HG02642 (cell line): ENCODE measurements around the gene BMP5.

ENCODE experiments used
- ATAC-seq: cut with Tn5 transposase; IDR thresholded peaks from one replicate; pipeline ENCODE4 v1.9.1; 2021; ENCODE audit warnings: mild to moderate bottlenecking; ENCODE audit not compliant: unreplicated experiment, poor library complexity

The BMP5 gene

DNA sequence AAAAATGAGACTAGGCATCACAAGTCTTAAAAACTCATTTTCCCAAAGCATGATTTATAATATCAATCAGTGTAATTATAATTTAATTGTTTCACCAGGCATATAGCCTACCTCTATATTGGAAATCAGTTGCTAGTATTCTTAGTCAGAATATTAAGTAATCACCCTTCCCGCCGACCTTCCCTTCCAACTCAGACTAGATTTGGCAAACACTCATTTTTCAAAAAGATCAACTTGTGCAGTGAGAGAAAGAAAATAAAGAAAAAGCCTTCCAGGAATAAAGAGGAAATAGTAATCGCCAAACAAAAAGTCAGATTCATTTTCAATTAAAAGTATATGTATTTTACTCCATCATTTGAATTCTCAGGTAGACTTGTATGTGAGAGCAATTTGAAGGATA is 1.9 kb upstream of the BMP5 start:
- no peak for ATAC-seq

DNA sequence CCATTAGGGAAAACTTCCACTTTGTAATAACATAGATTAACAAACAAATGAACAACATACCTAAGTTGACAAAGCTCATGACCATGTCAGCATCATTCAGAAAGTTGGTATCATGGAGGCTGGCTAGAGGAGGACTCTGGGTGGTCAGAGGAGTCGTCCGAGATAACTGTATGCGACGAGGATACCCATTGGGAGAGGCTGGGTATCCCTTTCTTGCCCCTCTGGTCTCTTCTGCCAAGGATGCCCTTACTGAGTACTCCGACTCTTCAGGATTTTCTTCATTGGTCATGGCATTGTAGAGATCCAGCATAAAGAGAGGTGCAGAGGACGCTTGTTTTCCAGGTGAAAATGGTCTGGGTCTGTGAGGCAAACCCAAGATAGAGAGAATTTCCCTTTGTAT is 1.1 kb downstream of the BMP5 start:
- ATAC-seq: no peak

DNA sequence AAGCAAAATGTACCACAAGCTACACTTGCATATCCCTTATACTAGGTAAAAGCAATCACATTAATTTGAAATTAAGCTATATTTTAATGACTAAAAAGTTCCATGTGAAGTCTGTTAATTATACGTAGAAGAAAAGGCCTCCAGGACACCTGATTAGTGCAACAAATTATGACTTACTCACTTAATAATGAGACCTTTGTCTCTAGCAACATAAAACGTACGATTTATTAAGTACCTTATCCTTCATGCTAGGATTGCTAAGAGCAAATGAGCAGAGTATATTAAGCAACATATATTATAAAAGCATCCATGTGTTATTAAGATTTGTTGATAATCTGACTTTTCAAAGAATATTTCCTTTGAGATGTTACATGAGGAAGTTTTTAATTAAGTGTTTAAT is 2.5 kb downstream of the BMP5 start:
- no peak for ATAC-seq

DNA sequence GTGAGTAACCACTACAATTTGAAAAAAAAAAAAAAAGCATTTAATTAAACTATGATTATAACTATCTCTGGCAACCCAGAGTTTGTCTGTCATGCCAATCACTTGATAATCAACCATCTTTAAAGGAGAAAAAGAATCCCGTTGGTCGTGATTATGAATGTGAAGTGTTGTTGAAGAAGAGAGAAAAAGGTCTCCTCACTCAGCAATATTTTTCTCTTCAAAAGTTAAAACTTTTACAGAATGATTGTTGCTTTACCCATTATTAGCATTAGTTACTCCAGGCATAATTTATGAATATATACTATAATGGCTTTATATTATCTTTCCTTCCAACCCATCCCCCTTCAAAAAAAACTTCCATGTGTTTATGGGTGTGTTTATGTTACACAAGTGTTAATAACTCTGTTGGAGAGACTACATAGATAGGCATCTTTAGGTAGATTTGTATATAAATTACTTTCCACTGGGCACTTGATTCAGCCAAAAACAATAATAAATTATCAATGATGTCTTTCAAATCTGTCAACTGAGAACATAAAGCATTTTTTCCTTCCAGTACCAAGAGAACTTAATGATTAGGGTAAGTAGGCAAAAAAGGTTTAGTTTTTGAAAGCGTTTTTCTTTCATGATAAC is 5.1 kb downstream of the BMP5 start:
- no peak for ATAC-seq

DNA sequence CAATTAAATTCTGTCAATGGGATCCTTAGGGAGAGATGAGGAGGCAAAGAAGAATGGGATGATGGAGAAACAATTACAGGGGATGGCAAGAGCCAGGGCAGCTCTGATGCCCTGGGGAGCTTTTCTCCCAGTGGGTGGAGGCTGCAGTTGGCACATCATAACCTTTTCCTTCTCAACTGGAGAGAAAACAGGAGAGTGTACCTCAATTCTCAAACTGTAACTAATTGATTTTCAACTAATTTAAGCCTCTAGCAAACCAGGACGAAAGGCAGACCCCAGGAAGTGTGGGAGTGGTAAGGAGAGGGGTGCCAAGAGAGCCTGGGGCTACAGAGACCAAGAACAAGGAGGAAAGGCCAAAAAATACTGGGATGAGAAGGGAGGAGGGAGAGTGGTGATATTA is 5.7 kb downstream of the BMP5 start:
- no peak for ATAC-seq

DNA sequence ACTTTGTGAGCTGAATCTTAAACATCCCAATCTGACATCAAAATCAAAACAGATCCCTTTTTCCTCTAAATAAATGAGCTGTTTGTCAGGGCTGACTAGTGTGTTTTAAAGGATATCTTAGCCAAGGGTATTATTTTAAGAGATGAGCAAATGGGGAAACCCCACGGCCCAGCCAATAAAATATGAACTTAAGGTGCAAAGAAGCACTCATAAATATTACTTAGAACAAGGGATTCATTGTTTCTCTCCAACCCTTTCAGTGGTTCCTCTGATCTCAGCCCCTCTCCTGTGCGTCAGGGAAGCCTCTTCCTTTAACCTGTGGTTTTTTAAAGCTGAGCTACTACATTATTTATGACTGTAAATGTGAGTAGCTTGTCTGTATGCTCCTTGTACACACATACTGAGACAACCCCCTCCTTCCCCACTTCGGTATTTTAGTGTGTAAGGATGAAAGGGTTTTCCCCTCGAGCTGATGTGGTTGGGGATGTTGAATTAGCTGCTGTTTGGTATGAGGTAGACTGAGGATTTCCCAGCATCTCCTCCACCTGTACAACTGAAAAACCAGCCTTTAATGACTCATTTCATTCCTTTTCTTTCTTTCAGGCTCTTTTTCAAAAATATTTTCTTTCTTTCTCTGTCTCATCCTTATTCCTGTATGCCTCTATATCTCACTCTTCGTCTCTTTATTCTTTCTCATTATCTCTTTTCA is 6.5 kb downstream of the BMP5 start:
- peak; percentile 97 for ATAC-seq

DNA sequence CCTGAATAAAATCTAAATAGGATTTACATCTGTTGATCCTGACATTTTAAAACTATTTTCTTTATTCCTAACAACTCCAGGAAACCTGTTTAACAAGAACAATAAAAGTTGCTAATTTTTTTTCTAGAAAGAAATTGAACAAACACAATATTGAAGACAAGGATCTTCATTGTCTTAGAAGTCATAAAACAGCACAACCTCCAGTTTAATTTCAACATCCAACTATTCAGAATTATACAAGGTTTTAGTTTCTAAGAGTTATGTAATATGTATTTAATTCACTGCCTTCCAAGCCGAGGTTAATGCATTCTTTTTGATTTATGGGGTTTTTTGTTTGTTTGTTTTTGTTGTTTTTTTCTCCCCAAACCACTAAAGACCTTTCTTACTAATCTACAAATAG is 7.2 kb downstream of the BMP5 start:
- no peak for ATAC-seq

DNA sequence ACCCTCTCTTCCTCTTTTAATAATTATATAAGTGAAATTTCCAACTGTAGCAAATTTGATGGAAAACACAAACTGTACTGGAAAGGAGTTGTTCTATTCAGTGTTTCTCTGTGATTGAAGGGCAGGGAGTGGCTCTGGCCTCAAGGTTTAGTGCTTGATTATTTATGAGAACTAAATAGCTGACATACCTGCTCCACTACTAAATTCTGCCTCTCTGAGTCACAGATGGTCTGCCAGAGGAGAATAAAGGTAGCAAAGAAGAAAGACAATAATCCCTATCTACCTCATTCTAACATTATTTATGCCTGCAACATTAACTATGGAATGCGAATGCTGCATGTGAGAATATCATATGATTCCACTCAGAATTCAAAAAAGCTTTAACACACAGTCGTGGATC is 9.3 kb downstream of the BMP5 start:
- no peak for ATAC-seq

GRCh38 chr6:55853008-55854001 is 22.1 kb downstream of the BMP5 start:
- no peak for ATAC-seq

- ATAC-seq: no peak
These were observed 34.0 kb downstream of the BMP5 start for GRCh38 chr6:55841341-55841740.

- ATAC-seq: no peak
These were observed 36.3 kb downstream of the BMP5 start for GRCh38 chr6:55839080-55839479.

DNA sequence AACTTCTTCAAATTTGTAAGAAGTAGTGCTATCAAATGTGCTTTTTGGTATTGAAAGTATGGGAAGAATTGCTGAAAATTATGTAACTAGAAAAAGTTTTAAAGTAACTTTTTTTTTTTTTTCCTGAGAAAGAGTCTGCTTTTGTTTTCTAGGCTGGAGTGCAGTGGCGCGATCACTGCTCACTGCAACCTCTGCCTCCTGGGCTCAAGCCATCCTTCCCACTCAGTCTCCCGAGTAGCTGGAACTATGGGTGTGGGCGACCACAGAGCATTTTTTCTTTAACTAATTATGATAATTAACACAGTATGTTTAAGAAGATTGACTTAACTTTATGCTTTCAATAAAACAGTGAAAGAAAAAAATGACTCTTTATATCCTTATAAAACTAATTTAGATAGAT is 38.4 kb downstream of the BMP5 start:
- ATAC-seq: no peak

DNA sequence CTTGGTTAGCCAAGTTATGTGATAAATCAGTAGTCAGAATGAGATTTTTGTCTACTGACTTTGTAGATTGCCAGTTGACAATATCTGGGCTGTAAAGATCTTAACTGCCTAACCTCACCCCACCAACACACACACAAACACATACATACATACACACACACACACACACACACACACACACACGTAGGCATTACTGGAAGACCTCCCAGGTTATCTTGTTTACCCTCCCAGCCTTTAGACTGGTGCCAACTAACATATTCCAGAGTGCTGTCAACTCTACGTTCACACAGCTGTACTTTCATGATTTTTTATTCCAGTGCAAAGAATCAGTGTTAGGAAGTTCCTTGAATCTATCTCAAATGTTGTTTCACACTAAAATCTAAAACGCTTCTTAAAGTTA is 38.9 kb downstream of the BMP5 start:
- no peak for ATAC-seq

- ATAC-seq: no peak
These were observed 40.2 kb downstream of the BMP5 start for GRCh38 chr6:55835220-55835619.

DNA sequence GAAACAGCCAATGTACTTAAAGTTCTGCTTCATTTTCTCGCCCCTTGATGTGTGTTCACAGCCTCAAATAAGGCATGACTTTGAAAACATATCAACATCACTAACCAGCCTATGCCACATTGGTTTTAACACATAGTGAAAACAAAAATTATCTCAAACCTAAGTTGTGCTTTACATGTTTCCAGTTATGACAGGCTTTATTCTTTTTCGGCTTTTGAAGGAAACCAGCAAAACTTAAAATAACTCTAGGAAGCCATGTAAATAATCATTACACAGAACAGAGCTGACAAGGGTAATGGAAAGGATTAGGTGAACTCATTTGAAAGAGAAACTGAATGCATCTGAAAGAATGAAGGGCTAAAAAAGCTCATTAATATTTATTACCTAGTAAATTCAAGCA is 42.1 kb downstream of the BMP5 start:
- ATAC-seq: peak; percentile 80

DNA sequence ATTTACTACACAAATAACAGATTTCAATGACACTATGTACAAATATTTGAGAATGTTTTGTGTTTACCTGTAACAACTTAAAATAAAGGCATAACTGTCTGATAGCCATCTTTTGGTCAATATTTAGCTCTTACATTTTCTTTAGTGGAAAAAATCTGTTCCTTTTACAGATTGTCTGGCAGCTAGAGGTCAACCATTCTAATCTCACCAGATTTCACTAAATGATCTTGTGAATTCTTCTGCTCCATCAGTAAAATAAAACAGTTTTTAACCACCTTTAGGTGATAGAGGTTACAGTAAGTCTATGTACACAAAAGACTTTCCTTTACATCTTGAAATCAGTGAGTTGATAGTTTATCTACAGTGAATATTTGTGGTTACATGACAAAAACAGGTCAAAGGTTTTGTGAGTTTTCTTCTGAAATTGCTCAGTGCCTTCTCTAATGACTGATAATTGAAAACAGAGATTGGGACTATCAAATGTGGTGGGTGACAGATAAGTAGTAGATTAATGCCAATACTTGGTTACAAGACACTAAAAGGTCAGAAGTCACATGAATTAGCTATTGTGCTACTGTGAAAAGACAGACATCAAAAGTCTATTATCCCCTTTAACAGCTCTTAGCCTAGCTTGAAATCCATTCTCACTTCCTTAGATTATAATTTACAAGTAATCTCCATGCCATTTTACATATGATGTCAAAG is 47.4 kb downstream of the BMP5 start:
- no peak for ATAC-seq

GRCh38 chr6:55826941-55827340 is 48.4 kb downstream of the BMP5 start:
- ATAC-seq: no peak

DNA sequence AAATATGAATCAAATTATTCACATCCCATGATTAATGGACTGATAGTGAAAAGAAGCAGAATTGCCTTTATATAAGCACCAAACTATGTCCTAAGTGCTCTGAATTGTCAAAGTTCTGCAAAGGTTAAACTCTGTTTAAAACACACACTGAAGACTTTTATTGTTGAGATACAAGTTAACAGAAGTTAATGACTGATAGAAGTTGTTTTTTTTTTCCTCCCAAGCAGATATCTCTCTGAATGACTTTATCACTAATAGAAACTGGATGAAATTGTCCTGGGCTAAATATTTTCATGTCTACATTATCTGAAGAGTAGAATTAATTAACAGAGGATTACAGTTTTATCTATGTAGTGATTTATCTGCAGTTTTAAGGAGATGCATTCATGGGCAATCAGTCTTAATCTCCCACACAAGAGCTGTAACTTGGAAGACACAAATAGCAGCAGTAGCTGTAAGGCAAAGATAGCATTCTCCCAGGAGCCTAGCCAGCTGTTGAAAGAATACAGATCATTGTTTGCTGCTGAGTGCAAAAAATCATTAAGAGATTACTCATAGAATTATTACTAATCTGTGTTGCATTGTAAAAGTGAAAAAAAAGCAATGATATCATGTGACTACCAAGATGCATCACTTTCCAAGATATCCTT is 49.9 kb downstream of the BMP5 start:
- ATAC-seq: no peak

GRCh38 chr6:55822815-55823214 is 52.6 kb downstream of the BMP5 start:
- ATAC-seq: no peak

DNA sequence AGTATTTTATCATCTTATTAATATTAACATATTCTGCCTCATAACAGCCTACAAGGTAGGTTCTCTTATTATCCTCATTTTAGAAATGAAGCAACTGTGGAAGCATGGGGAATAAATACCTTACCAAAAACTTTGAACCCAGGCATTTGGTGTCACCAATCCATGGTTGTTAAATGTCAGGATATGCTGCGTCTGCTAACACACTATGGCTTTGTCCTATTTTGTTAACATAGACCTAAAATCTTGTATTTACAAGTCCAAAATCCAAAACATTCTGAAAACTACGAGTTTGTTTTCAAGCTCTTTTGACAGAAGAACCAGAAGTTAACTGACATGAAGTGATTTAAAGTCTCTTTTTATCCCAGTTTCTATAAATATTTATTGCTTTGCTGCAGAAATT is 53.4 kb downstream of the BMP5 start:
- ATAC-seq: no peak
